ENCODE measurements around the gene KIF26A.
"Not testable (repeated sequence)": the region's sequence is repeated elsewhere in the genome, so short reads cannot be mapped to it uniquely, and the experiment has no call there.

The KIF26A gene

GRCh38 chr14:104192146-104192882 lies 53.9 kb downstream of the KIF26A start:
- DNase-seq (ENCODE audit: low read depth in 2 of 2): no peak

- no peak for DNase-seq (ENCODE audit: low read depth in 2 of 2)
Measured at GRCh38 chr14:104192883-104193245, 54.5 kb downstream of the KIF26A start.

GRCh38 chr14:104194016-104194415 lies 55.6 kb downstream of the KIF26A start:
- DNase-seq (ENCODE audit: low read depth in 2 of 2): no peak

- DNase-seq (ENCODE audit: low read depth in 2 of 2): no peak
Measured at GRCh38 chr14:104194716-104195115, 56.3 kb downstream of the KIF26A start.

GRCh38 chr14:104195361-104195760 lies 57.0 kb downstream of the KIF26A start:
- DNase-seq (ENCODE audit: low read depth in 2 of 2): no peak

GRCh38 chr14:104195878-104196277 lies 57.5 kb downstream of the KIF26A start:
- DNase-seq (ENCODE audit: low read depth in 2 of 2): no peak

GRCh38 chr14:104196461-104197140 lies 58.2 kb downstream of the KIF26A start:
- no peak for DNase-seq (ENCODE audit: low read depth in 2 of 2)

- DNase-seq (ENCODE audit: low read depth in 2 of 2): no peak
Measured at GRCh38 chr14:104197449-104198247, 59.3 kb downstream of the KIF26A start.

GRCh38 chr14:104199266-104199895 lies 61.0 kb downstream of the KIF26A start:
- DNase-seq (ENCODE audit: low read depth in 2 of 2): no peak

- DNase-seq (ENCODE audit: low read depth in 2 of 2): no peak
Measured at GRCh38 chr14:104200106-104200505, 61.7 kb downstream of the KIF26A start.

GRCh38 chr14:104200591-104200990 lies 62.2 kb downstream of the KIF26A start:
- no peak for DNase-seq (ENCODE audit: low read depth in 2 of 2)

- no peak for DNase-seq (ENCODE audit: low read depth in 2 of 2)
Measured at GRCh38 chr14:104201063-104201462, 62.7 kb downstream of the KIF26A start.

GRCh38 chr14:104201496-104201895 lies 63.1 kb downstream of the KIF26A start:
- no peak for DNase-seq (ENCODE audit: low read depth in 2 of 2)

- DNase-seq (ENCODE audit: low read depth in 2 of 2): no peak
Measured at GRCh38 chr14:104202259-104203070, 64.1 kb downstream of the KIF26A start.

- DNase-seq (ENCODE audit: low read depth in 2 of 2): no peak
Measured at GRCh38 chr14:104203071-104203425, 64.7 kb downstream of the KIF26A start.

- no peak for DNase-seq (ENCODE audit: low read depth in 2 of 2)
Measured at GRCh38 chr14:104204660-104205149, 66.3 kb downstream of the KIF26A start.

- DNase-seq (ENCODE audit: low read depth in 2 of 2): no peak
Measured at GRCh38 chr14:104205781-104206180, 67.4 kb downstream of the KIF26A start.

- DNase-seq (ENCODE audit: low read depth in 2 of 2): no peak
Measured at GRCh38 chr14:104206281-104206904, 68.0 kb downstream of the KIF26A start.

GRCh38 chr14:104207142-104208014 lies 69.0 kb downstream of the KIF26A start:
- no peak for DNase-seq (ENCODE audit: low read depth in 2 of 2)

GRCh38 chr14:104208015-104208295 lies 69.6 kb downstream of the KIF26A start:
- not testable (repeated sequence) for DNase-seq (ENCODE audit: low read depth in 2 of 2)
